Measurements from ENCODE around the gene TDRD15. TPM values are rescaled to one million over a fixed set of nuclear protein-coding genes. Genes with fewer than 3 reads are reported as not detected.

TDRD15 gene
- not detected in 2 replicates for total RNA-seq (2022)
- not detected for Bru-seq, nascent RNA
- percentile 15 among the genes with signal in this experiment for BruChase-seq, experiment 1, labeled RNA remaining after a 2-hour chase
- percentile 5 among the genes with signal in this experiment for BruChase-seq, experiment 2, labeled RNA remaining after a 6-hour chase
- long read RNA-seq, result 0 reads

- no peak within 1 kb of the TSS for H3K4me3 Mint-ChIP-seq (ENCODE audit: unreplicated experiment)
- no peaks in the 10 kb centered on the region for H3K4me1 Mint-ChIP-seq (ENCODE audit: low read depth, unreplicated experiment)
- TF ChIP-seq, protein P1, sequence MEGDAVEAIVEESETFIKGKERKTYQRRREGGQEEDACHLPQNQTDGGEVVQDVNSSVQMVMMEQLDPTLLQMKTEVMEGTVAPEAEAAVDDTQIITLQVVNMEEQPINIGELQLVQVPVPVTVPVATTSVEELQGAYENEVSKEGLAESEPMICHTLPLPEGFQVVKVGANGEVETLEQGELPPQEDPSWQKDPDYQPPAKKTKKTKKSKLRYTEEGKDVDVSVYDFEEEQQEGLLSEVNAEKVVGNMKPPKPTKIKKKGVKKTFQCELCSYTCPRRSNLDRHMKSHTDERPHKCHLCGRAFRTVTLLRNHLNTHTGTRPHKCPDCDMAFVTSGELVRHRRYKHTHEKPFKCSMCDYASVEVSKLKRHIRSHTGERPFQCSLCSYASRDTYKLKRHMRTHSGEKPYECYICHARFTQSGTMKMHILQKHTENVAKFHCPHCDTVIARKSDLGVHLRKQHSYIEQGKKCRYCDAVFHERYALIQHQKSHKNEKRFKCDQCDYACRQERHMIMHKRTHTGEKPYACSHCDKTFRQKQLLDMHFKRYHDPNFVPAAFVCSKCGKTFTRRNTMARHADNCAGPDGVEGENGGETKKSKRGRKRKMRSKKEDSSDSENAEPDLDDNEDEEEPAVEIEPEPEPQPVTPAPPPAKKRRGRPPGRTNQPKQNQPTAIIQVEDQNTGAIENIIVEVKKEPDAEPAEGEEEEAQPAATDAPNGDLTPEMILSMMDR (IDR thresholded peaks at IDR 0.05; ENCODE audit: insufficient read depth in 1 of 2, low read depth in 1 of 2, low read length in 1 of 2, severe bottlenecking in 1 of 2, unreplicated experiment in 1 of 2), result no peak
- ChIA-PET POLR2A (no interaction called here), CTCF (no interaction called here)
- H3K27me3 ChIP-seq (replicated peaks; ENCODE audit: control insufficient read depth, insufficient read depth, low read length), result no peaks in the 10 kb centered on the region
- no peaks in the 10 kb centered on the region for H3K27me3 Mint-ChIP-seq (ENCODE audit: insufficient read depth, unreplicated experiment)
- no peaks in the 10 kb centered on the region for H3K9me3 ChIP-seq
- H3K4me3 ChIP-seq (ENCODE audit: low read depth, low read length), result no peak within 1 kb of the TSS
- no TSS peak for BruUV-seq (replicated peaks)
- H3K36me3 ChIP-seq (ENCODE audit: control insufficient read depth, insufficient read depth, low read length), result no peaks in the 10 kb centered on the region
- H3K36me3 Mint-ChIP-seq (ENCODE audit: insufficient read depth, unreplicated experiment), result no peaks in the 10 kb centered on the region
- no peaks in the 10 kb centered on the region for H3K9me3 Mint-ChIP-seq (ENCODE audit: unreplicated experiment)
- no peak for DNase-seq
- H3K27ac Mint-ChIP-seq (ENCODE audit: unreplicated experiment), result no peak within 1 kb of the TSS
- H3K4me1 ChIP-seq, result no peaks in the 10 kb centered on the region
- intact Hi-C loops (cut with micrococcal nuclease; ENCODE audit: unreplicated experiment), result no loop called here
Measured at GRCh38 chr2:21123473-21124393, at the start of gene TDRD15. TSS of gene TDRD15 (plus strand) at chr2:21123968. CDS start at chr2:21137468, 13,500 bp downstream.

DNA sequence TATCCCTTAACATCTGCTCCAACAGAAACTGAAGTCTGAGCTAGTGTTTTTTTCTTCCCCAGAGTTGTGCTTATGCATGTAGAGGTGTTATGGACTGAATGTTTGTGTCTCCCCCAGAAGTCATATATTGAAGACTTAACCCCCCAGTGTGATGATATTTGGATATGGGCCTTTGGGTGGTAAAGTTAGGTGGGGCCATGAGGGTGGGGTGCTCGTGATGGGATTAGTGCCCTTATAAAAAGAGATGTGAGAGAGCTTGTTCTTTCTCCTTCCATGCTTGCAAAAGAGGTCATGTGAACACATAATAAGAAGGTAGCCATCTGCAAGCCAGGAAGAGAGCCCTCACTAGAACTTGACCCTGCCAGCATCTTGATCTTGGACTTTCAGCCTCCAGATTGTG lies 45.5 kb upstream of the TDRD15 start:
- no peaks in the 10 kb centered on the region for H3K27me3 Mint-ChIP-seq (ENCODE audit: insufficient read depth, unreplicated experiment)
- H3K36me3 Mint-ChIP-seq (ENCODE audit: insufficient read depth, unreplicated experiment), result no peaks in the 10 kb centered on the region
- no peak overlapping the region for H3K4me3 Mint-ChIP-seq (ENCODE audit: unreplicated experiment)
- TF ChIP-seq, protein P1 (IDR thresholded peaks at IDR 0.05; ENCODE audit: insufficient read depth in 1 of 2, low read depth in 1 of 2, low read length in 1 of 2, severe bottlenecking in 1 of 2, unreplicated experiment in 1 of 2), result no peak
- Histone ChIP-seq H3K9me3 (0 out of 2 replicates have a peak, but pooled peaks cover 6% of the 10 kb centered on the region), H3K4me3 (ENCODE audit: low read depth, low read length) (no peak overlapping the region), H3K36me3 (ENCODE audit: control insufficient read depth, insufficient read depth, low read length) (no peaks in the 10 kb centered on the region), H3K27me3 (replicated peaks; ENCODE audit: control insufficient read depth, insufficient read depth, low read length) (no peaks in the 10 kb centered on the region), H3K4me1 (no peaks in the 10 kb centered on the region)
- H3K4me1 Mint-ChIP-seq (ENCODE audit: low read depth, unreplicated experiment), result no peaks in the 10 kb centered on the region
- intact Hi-C loops (cut with micrococcal nuclease; ENCODE audit: unreplicated experiment), result no loop called here
- ChIA-PET POLR2A (no interaction called here), CTCF (no interaction called here)
- no TSS peak for BruUV-seq (replicated peaks)
- no peak for DNase-seq
- no peaks in the 10 kb centered on the region for H3K9me3 Mint-ChIP-seq (ENCODE audit: unreplicated experiment)
- no peak overlapping the region for H3K27ac Mint-ChIP-seq (ENCODE audit: unreplicated experiment)

GRCh38 chr2:21083482-21083881 lies 40.3 kb upstream of the TDRD15 start:
- H3K9me3 Mint-ChIP-seq (ENCODE audit: unreplicated experiment), result no peaks in the 10 kb centered on the region
- H3K9me3 ChIP-seq, result 0 out of 2 replicates have a peak, but pooled peaks cover 6% of the 10 kb centered on the region
- no peaks in the 10 kb centered on the region for H3K27me3 Mint-ChIP-seq (ENCODE audit: insufficient read depth, unreplicated experiment)
- BruUV-seq (replicated peaks), result no TSS peak
- H3K4me1 Mint-ChIP-seq (ENCODE audit: low read depth, unreplicated experiment), result no peaks in the 10 kb centered on the region
- H3K27me3 ChIP-seq (replicated peaks; ENCODE audit: control insufficient read depth, insufficient read depth, low read length), result no peaks in the 10 kb centered on the region
- H3K4me1 ChIP-seq, result no peaks in the 10 kb centered on the region
- TF ChIP-seq, protein P1 (IDR thresholded peaks at IDR 0.05; ENCODE audit: insufficient read depth in 1 of 2, low read depth in 1 of 2, low read length in 1 of 2, severe bottlenecking in 1 of 2, unreplicated experiment in 1 of 2), result no peak
- CTCF ChIA-PET, result no interaction called here
- intact Hi-C loops (cut with micrococcal nuclease; ENCODE audit: unreplicated experiment), result no loop called here
- H3K4me3 ChIP-seq (ENCODE audit: low read depth, low read length), result no peak overlapping the region
- no peaks in the 10 kb centered on the region for H3K36me3 ChIP-seq (ENCODE audit: control insufficient read depth, insufficient read depth, low read length)
- H3K4me3 Mint-ChIP-seq (ENCODE audit: unreplicated experiment), result no peak overlapping the region
- DNase-seq, result no peak
- H3K27ac Mint-ChIP-seq (ENCODE audit: unreplicated experiment), result no peak overlapping the region
- H3K36me3 Mint-ChIP-seq (ENCODE audit: insufficient read depth, unreplicated experiment), result no peaks in the 10 kb centered on the region
- POLR2A ChIA-PET, result no interaction called here

All from Caco-2 (cell line).